NCI-H2081 (cell line): ENCODE results near the gene CREG1.

Source experiments
- DNase-seq, 2 experiments: peaks; one replicate each; lab custom pipeline; 2025; lab: John Stamatoyannopoulos, UW

Gene CREG1

DNA sequence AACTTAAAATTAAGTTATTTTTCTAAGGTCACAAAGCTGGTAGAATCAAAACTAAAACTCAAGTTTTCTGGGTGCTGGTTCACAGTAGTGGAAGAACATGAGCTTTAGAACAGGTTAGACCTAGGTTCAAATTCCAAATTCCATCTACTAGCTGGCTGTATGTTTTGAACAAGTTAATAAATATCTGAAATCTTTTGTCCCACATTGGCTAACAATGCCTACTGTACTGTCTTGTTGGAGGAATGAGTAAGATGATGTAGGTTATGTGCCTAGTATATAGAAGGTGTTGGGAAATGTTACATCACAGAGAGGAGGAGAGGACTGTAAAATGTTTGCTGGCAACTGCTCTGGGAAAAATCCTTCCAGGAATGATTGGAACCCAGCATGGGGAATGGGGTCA is 21.2 kb downstream of the CREG1 start:
- no peak for DNase-seq

DNA sequence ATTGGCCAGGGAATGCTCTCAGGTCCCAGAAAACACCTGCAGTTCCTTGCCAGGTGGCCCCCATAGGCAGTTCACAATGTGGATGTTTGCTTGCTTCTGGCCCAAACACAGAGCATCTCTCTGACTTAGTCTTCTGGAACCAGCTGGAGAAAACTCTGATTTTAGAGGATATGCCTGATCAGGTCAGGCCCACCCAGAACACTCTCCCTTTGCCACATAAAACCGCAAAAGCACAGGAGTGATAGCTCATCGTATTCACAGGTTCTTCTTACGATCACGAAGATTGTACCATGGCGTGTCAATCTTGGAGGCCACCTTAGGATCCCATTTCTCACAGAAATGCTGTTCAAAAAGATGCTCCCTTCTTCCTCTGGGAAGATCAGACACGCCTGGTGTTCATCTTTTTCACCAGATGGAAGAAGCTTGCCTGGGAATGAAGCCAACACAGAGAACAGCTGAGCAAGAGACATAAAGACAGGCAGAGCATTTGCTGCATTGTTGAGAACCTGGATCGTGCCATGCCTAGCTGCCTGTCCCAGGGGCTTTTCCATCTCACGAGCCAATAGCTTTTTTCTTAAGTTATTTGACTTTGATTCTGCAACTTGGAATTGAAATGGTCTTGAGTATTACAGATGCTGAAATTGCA is 23.6 kb downstream of the CREG1 start:
- DNase-seq: no peak

DNA sequence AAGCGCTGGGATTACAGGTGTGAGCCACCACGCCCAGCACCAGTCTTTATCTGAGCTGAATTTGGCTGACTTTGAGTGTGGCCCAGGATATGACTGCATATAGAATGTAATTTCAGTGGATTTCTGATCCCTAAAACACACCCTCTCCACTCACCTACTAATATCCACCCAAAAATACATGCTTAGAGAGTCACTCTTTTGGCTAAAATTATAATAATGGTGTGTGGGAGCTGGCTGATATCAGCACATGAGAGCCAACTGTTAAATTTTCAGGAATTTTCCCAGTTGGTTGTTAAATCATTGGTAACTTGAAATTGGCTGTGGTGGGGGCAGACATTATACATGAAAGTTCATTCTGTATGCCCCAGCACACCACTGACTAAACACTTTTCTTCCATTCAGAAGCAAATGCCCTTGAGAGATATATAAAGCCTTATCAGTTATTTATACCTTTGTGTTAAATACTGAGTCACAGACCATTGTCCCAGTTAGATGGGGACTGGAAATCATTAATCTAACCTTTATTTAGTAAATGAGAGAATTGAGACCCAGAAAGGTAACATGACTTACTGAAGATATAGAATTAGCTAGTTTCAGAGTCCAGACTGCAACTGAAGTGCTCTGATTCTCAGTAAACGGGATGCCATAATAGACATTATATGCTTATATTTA is 25.4 kb downstream of the CREG1 start:
- DNase-seq: no peak

- no peak for DNase-seq
Measured at GRCh38 chr1:167526667-167527383, 26.7 kb downstream of the CREG1 start.

DNA sequence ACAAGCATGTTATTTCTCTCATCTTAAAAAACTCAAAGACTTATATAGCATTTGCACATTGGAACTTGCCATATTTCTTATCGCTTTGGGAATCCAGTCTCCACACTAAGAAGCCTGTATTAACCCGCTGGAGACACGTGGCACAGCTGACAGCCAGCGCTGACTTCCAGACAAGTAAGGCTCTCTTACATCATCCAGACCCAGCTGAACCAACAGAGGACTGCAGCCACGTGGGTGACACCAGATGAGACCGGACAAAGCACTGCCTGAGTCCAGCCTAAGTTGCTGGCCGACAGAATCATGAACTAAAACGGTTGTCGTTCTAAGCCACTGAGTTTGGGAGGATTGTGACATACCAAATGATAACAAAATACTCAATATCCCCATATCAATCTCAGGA is 28.9 kb downstream of the CREG1 start:
- no peak for DNase-seq

GRCh38 chr1:167522246-167522645 is 31.3 kb downstream of the CREG1 start:
- DNase-seq: no peak

GRCh38 chr1:167520711-167521206 is 32.8 kb downstream of the CREG1 start:
- DNase-seq: no peak

- no peak for DNase-seq
Measured at GRCh38 chr1:167518331-167518700, 35.2 kb downstream of the CREG1 start, which contains the start of gene CD247. Gene CD247, minus strand, starts transcription at chr1:167518529. Its CDS starts 64 bp downstream, at chr1:167518465.

- no peak for DNase-seq
Measured at GRCh38 chr1:167517535-167518330, 35.8 kb downstream of the CREG1 start.

- no peak for DNase-seq
Measured at GRCh38 chr1:167516404-167517388, 36.9 kb downstream of the CREG1 start.

GRCh38 chr1:167515893-167516321 is 37.7 kb downstream of the CREG1 start:
- no peak for DNase-seq

DNA sequence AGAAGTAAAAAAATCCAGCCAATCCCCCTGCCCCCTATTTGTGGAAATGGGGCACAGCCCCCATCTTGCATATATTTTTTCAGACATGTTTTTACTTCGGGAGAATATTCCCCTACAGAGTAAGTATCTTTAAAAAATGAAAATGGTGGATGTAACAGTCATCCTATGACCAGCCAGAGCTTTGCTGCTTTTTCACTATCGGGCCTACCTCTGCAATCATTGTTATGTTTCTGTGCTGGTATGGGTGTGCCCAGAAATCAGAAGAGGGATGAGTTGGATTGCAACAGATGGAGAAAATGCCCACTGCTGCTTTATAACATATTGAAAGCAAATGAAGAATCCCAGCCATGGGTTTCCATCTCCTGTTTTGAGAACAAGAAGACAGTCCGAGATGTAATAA is 38.1 kb downstream of the CREG1 start:
- no peak for DNase-seq

GRCh38 chr1:167514288-167514687 is 39.3 kb downstream of the CREG1 start:
- no peak for DNase-seq

DNA sequence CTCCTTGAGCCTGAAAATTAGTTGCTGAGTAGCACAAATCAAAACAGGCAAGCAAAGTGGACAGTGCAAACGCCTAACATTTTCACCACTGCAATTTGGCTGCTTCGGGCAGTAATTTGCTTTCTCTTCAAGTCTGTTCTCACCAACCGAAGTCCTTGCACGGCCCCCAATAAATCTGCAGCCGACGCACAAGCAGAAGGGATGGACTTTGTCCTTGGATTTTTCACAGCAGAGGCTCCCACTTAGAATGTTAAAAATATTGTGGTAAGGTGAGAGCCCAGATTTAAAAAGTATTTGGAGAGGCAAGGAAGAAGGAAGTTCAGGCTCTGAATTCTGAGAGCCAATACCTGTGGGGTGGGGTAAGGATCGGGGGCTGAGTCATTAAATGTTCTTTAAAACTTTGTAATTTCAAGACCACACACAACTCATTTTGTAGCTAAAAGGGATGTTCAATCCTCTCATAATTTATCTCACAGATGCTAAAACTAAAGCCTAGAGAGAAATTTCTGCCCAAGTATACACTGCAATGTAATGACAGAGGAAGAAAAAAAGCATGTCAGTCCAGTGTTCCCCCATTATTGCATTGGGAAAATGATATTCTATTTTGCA is 41.4 kb downstream of the CREG1 start:
- DNase-seq: no peak

DNA sequence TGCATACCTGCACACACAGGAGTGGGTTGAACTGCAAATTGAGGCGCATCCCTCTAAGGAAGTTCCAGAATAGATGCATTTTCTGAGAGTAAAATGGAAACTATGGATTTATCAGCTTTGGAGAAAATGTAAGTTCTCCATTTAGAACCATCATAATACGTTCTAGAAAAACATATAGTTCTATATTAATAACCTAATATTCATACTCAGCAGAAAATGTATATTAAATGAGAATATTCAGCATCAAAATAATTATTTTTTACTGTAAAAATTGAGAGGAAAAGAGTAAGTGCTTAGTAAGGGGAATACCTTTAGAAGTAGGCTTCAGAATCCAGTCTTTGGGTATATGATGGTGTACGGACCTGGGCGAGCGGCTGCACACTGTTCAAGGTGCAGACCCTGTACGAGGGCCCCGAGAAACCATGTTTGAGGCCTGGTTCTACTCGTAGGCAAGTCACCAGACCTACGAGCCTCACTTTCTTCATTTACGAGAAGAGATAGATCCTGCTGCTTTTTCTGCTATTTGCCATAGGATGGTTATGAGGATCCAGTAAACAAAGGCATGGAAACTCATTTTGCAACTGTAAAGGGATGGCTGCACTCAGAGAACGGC is 42.1 kb downstream of the CREG1 start:
- DNase-seq: no peak

DNA sequence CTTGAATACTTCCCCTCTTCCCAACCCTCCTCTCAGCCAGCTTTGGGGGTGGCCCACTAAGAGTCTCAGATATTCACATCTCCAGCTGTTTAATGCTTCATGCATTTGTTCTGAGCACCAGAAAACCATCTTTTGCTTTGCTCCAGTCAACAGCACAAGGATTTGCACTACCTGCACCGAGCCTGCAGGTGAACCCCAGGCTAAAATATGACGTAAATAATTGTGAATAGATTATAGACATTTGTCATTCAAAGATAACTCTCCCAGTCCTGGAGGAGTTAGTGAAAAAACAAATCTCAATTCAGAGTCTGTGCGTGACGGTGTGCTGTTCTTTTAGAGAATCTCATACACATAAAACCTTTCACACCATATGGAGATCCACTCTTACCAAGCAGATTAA is 42.7 kb downstream of the CREG1 start:
- DNase-seq: no peak

DNA sequence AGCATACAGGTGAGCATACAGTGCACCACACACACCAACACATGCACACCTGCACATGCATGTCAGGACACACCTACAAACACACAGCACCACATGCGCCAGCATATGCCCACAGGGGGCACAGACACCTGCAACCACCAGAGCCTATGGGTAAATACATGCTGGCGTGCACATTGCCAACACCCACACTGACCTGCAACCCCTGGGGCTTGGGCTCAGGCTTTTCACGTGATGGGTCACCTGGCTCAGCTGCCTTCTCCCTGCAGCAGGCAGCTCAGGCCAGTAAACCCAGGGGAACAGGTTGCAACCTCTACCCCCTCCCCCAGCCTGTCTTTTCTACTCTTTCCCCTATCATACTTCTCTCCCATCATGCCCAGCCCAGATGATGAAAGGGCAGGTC is 43.3 kb downstream of the CREG1 start:
- DNase-seq: no peak

DNA sequence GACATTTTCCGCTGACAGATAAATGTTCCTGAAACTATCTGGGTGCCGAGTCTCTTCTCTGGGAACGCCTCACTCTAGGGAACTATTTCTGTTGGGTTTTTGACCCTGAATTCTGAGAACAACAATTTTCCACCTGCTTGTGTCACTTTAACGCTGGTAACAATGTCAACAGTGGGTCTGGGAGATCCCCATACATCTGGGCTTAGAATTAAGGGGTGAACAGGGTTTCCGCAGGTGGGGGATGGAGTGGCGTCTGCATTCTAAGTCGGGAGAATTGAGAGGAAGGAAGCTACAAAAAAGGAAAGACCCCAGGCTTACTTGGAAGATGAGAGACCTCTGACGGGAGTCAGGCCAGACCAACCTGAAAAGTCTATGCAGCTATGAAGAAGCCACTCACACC is 44.0 kb downstream of the CREG1 start:
- no peak for DNase-seq

- no peak for DNase-seq
Measured at GRCh38 chr1:167507719-167508118, 45.8 kb downstream of the CREG1 start.

DNA sequence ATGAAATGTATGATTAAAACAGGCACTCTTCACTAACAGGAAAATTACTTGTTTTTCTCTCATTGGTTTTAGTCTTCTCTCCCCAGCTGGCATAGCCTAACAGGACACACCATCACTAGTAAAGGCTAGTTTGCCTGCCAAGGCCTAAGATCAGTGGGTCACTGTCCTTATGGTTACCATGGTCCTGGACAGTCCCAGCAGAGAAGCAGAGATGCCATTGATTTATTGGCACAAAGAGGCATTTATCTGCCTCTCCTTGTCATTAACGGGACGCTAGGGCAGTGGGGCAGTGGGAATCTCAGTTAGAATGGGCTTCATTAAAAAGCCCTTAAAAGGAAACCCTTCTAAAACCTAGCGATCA is 49.1 kb downstream of the CREG1 start:
- DNase-seq: no peak
